HG03045 (cell line): ENCODE data around the gene GPA33.

Experiments
- ATAC-seq: cut with Tn5 transposase; IDR thresholded peaks from one replicate; pipeline ENCODE4 v1.9.1; 2021; ENCODE audit warnings: mild to moderate bottlenecking, moderate library complexity; ENCODE audit not compliant: unreplicated experiment

Gene GPA33

GRCh38 chr1:167088746-167089417 lies 1.3 kb downstream of the GPA33 start:
- ATAC-seq = no peak

GRCh38 chr1:167086768-167087167 lies 3.4 kb downstream of the GPA33 start:
- ATAC-seq = no peak

DNA sequence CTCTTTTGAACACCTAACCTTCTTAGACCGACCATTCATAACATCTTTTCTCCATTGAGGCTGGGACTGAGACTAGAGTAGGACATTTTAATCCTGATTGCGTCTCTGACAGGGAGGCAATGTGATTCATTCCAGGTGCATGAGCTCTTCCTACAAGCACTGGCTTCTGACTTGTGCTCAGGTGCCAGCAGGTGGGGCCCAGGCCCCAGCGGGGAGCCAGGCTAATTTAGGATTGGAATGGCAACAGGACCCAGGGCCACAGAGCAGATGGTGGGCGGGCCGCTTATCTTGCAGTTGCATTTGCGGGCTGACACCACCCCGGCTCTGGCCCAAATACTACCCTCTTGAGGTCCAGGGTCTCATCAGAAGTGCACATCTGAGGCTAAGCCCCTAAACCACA lies 4.1 kb downstream of the GPA33 start:
- ATAC-seq = no peak

GRCh38 chr1:167084757-167085156 lies 5.4 kb downstream of the GPA33 start:
- ATAC-seq = no peak

GRCh38 chr1:167083871-167084270 lies 6.3 kb downstream of the GPA33 start:
- no peak for ATAC-seq

DNA sequence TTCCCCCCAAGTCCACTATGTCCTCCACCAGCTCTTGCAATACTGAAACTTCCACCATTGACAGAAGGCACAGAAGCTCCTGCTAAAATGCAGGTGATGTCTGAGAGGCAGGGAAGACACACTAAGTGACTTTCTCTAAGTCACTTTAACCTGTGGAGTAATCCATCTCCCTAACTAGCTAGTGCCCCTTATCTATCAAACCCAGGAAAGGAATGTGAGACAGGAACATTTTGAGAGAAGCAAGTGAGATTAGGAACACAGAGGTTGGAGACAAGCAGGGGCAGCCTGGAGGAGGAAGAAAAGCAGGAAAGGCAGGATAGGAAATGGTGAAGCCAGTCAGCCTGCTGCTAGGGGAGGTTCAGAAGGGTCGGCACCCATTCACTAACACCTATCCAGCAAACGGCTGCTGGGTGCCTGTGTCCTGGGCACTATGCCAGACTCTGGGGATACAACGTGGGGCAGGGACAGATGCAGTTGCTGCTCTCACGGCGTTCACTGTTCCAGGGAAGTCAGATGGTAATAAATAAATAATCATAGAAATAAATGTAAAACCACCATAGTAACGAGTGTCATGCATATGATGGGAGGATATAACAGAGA lies 7.0 kb downstream of the GPA33 start:
- no peak for ATAC-seq

- no peak for ATAC-seq
These were observed 7.6 kb downstream of the GPA33 start for GRCh38 chr1:167082511-167083027.

DNA sequence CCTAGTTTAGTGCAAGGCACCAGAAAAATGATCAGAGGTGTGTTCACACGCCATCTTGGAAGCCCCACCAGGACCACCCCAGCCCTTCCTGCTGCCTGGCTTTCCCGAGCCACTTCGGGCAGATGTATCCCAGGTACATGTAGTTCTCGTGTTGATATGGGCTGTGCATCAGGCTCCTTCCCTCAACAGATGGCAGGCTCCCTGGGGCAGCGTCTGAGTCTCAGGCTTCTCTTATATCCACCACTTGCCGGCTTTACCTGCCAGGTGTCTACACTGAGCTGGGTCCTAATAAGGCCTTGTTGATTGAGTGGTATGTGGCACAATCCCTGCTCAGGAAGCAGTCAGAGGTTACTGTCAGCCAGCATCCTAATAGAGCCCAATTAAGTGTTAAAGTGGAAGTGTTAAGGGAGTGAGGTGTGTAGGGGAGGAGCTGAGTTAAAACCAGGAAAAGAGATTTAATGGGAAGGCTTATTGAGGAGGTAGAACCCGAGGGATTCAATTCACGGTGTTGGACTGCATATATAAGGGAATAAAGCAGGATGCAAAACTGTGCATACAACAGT lies 8.5 kb downstream of the GPA33 start:
- no peak for ATAC-seq

DNA sequence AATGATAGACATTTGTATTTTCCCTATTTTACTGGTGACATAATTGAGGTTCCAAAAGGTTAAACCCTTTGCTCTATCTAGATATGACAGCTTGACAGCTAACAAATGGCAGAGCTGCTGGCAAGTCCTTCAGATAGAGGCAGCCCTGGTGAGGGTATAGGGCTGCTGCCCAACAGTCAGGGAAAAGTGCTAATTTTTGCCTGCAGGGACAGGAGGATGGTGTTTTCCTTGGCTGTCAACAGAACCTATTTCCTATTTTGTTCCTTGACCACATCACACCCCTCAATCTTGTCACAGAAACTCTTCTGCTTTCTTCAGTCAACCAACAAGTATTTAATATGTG lies 12.3 kb downstream of the GPA33 start:
- ATAC-seq = no peak

GRCh38 chr1:167077128-167077867 lies 12.9 kb downstream of the GPA33 start:
- no peak for ATAC-seq

DNA sequence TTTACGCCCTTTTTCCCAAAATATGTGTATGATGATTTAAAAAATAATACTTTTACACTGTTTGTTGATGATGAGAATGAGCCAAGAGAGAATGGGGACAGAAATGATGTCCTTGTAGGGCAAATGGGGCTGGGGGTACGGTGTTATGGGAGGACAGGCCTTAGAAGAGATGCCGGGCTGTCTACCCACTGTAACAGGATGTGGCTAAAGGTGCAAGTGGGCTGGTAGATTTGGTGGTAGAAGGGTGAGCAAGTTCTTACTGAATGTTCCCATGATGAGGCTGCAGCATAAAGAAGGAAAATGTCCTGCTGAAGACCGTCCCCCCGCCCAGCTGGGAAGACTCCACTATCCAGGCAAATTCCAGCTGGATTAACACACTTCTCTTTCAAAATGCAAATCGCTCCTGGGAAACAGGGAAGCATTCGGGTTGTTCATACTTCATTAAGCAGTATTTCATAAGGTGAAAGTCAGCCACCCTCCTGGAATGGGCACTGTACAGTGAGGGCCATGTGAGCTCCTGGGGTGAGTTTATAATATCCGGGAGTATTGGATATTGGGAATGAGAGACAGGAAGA lies 14.0 kb downstream of the GPA33 start:
- ATAC-seq = no peak

- no peak for ATAC-seq
These were observed 18.9 kb downstream of the GPA33 start for GRCh38 chr1:167071286-167071685.

DNA sequence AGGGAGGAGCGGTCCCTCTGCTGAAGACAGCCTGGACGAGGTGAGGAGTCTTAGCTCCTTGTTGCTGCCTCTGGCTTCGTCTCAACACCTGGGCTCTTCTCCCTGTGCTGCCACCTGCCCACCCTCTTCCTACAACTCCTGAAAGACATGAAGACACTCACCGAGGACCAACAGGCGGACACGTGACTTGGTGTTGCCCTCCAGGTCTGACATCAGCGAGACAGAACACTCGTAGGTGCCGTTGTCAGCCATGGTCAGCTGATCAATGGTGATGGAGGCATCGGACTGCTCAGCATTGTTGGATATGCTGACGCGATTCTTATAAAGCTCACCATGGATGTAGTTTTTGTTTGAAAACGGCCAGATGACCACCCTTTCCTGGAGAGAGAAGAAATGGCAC lies 21.4 kb downstream of the GPA33 start:
- no peak for ATAC-seq

DNA sequence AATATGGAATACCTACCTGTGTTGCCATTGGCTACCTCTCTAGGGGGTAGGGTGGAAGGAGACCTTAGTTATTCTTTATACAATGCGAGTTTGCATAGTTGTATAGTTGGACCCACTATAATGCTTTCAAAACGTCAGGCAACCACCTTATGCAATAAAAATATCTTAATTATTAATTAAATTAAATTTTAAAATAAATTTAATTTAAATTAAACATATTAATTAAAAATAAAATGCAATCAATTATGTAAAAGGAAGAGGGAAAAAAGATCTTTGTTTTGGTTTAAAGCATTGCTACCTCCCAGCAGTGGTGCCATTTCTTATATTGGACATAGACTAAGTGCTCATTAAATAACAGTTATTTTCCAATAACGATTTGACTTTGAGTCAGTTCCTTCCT lies 22.3 kb downstream of the GPA33 start:
- ATAC-seq = no peak

- peak; percentile 77 for ATAC-seq
These were observed 23.6 kb downstream of the GPA33 start for GRCh38 chr1:167066333-167067122.

GRCh38 chr1:167065471-167065870 lies 24.7 kb downstream of the GPA33 start:
- no peak for ATAC-seq

DNA sequence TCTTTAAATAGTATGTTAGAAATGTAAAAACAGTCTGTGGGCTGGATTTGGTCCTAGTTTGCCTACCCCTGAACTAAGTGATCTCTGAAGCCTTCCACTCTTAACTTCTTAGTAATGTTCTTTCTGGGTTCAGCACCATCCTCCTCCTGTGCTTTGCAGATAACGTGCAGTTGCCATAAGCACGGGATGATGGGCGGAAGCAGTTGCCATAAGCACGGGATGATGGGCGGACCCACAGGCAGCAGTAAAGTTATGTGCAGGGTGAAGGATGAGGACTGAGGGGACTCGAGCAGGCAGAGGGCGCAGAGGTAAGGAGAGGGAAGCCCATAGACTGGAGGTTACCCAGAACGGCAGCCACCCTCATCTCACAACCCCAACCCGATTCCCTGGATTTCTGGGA lies 25.6 kb downstream of the GPA33 start:
- no peak for ATAC-seq

- ATAC-seq = no peak
These were observed 29.1 kb downstream of the GPA33 start for GRCh38 chr1:167061073-167061464.

DNA sequence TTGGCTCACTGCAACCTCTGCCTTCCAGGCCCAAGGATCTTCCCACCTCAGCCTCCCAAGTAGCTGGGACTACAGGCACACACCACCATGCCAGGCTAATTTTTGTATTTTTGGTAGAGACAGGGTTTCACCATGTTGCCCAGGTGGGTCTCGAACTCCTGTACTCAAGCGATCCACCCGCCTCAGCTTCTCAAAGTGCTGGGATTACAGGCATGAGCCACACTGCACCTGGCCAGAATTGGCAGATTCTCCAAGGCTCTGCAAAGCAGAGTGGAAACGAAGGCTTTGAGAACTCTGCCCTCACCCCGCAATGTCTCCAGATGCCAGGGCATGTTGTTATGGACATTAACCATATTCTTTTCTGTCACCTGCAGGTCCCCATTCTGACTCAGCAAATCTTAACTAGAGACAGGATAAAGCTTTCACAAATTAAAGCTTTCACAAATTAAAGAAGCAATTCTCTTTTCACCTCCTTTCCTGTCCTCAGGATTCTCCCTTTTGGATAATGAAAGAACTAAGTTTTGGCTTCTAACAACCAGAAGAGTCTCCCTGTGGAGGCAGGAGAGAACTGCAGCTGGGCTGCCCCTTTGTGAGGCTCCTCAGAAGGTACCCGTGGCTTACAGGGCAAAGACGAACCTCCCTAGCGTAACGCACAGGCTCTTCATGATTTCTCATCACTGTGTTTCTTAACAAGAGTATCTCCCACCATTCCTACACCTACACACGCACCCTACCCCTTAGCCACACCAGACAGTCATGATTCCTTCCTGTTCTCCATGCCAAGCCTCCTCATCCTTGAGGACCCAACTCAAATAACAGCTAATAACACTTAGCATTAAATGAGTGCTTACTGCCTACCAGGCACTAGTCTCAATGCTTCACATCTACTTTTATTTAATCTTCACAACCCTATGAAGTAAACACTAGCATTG lies 29.8 kb downstream of the GPA33 start:
- ATAC-seq = no peak

- no peak for ATAC-seq
These were observed 30.4 kb downstream of the GPA33 start for GRCh38 chr1:167059809-167060107.
